Muscle of back (tissue), 11 donors: ENCODE data around the gene MINDY4B. TPM values are rescaled to one million over a fixed set of nuclear protein-coding genes. Genes with fewer than 3 reads are reported as not detected.
"Not testable (repeated sequence)": the region's sequence is repeated elsewhere in the genome, so short reads cannot be mapped to it uniquely, and the experiment has no call there.

Experiments
- DNase-seq, 3 donors: peaks; one replicate each; pipeline versions ENCODE4 v3.0.0 to v3.0.0-alpha.2; 2013
- polyA plus RNA-seq, 10 donors: library from polyadenylated mRNA; unstranded; fragments of 120-200 nt; gene quantifications; one replicate each; pipeline ENCODE4 v1.2.1, GENCODE V29; 2013; ENCODE audit not compliant: insufficient read length in 10 of 10

MINDY4B gene
- polyA plus RNA-seq, 10 donors: 0.25 to 4.9 (median 1.2) TPM; not detected in 1

DNA sequence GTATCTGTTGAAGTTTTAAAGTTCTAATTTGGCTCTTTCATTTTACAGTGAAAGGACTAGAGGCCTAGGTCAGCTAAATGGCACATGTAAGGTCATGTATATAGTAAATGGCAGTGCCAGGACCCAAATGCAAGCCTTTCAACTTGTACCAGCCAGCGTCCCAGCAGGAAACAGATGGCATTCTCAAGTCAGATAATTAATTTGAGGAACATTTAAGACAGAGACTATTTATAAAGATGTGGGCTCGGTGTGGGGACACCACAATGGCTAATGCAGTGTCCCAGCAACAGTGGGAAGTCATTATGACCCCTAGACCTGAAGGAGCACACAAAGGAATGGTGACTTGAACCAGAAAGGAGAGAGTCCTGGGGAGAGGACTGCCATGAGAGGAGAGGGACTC lies 6.1 kb downstream of the MINDY4B start:
- DNase-seq: no peak

DNA sequence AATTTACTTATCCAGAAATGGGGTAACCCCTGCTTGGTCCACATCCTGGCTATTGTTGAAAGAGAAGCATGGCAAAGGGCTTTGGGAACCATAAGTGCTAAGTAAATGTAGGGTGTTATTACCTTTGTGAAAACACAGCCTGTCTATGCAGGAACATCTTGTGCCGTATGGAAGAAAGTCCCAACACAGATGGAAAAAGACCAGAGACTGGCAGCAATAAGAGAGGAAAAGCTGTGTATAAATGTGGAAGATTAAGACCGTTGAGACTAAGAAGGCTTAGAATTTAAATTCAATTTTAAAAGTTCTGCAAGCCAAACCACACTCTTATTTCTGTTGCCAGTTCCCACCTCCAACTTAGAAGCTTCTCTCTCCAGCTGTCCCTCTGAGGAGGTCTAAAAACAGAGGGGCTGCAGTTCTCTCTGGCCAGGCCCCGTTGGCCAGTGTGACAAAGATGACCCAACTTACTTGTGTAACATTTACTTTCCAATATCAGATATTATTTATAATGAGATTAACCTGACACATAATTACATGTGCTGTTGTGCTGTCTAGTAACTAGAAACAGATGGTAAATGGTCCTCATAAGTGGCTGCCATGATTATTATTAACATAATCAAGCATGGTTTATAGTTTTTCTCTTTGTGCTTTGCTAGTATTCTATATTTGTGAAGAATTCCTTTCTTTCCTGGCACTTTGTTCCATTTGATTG lies 7.0 kb downstream of the MINDY4B start:
- DNase-seq: no peak

DNA sequence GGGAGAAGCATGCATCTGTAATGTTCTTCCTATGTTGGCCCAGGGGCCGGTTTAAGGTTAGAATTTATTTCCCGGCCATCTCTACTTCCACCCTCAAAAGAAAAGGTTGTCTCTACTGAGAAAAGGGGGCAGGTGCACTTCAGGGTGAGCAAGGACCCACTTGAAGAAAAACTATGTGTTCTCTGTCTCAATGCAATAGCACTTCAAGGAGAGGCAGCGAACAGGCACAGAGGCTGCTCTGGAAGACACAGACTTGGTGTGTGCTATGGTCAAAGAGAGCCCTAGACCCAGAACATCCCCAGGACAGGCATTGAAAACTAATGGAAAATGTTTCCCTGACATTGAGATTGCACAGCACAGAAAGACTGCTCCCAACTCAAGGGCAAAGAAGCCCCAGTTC lies 7.6 kb downstream of the MINDY4B start:
- DNase-seq: no peak

DNA sequence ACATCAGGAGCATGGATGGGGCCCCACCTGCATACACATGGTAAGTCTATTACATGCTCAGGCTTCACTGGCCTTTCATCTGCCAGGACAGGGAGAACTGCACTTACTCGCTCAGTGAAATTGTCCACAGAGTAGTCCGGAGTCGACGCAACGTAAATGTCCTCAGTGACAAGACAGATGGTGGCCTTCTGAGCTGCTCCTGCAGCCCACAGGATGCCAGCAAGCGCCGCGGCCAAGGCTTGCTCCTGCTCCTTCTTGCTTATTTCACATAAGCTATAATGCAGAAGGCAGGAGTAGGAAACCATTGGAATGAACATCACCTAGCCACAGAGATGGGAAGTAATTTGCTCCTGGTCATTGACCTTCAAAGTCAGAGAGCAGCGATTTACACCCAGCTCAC lies 14.4 kb downstream of the MINDY4B start:
- no peak for DNase-seq

DNA sequence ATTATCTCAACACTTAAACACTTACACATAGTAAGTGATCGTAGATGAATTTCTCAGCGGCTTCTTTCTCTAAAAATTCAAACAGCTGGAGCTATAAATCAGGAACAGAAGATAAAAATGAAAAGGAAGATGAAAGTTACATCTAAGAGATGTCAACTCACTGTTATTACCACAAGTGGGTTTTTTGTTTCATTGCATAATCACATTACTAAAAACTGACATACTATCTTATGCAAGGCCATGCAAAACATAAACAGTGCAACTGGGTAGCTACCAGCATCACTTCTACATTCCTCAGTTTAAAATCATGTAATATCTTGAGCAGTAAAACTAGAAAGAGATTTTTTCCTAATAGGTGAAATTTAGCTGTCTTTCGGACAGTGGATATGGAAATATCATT lies 14.9 kb downstream of the MINDY4B start:
- no peak for DNase-seq

DNA sequence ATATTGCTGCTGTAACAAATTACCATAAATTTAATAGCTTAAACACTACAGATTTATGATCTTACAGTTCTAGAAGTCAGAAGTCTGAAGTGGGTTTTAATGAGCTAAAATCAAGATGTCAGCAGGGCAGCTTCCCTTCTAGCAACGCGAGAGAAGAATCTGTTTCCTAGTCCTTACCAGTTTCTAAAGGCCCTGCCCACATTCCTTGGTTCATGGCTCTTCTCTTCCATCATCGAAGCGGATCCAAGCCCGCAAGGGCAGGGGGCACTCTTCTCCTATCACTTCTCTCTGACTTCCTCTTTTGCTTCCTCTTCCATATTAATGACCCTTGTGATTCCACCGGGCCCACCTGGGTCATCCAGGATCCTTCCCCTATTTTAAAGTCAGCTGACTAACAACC lies 16.1 kb downstream of the MINDY4B start:
- DNase-seq: no peak

DNA sequence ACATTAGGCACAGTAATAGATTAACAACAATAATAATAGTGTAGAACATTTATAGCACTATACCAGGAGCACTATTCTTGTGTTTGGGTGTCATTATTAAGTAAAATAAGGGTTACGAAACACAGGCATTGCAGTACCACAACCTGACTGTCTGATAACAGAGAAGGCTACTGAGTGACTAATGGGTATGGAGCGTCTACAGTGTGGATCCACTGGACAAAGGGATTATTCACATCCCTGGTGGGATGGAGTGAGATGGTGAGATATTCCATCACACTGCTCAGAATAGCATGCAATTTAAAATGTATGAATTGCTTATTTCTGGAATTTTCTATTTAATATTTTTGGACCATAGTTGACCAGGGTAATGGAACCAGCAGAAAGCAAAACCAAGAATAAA lies 18.2 kb downstream of the MINDY4B start:
- DNase-seq: no peak

DNA sequence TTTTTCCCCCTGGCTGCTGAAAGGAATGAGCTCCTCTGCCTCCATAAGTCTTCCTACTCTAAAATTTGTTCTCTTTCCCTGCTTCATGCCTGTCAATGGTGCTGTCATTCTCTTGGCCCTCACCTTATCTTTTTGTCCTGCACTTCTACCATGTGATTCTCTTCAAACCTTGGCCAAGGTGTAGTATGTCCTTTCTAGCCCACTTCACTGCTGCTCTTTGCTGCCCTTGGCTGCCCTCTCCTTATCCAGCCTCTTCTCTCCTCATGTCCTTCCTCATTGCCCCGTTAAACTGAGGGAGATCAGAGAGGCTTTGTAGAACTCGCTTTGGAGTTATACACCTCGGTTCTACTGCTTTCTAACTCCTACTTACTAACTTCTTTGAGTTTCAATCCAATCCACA lies 19.7 kb downstream of the MINDY4B start:
- no peak for DNase-seq

DNA sequence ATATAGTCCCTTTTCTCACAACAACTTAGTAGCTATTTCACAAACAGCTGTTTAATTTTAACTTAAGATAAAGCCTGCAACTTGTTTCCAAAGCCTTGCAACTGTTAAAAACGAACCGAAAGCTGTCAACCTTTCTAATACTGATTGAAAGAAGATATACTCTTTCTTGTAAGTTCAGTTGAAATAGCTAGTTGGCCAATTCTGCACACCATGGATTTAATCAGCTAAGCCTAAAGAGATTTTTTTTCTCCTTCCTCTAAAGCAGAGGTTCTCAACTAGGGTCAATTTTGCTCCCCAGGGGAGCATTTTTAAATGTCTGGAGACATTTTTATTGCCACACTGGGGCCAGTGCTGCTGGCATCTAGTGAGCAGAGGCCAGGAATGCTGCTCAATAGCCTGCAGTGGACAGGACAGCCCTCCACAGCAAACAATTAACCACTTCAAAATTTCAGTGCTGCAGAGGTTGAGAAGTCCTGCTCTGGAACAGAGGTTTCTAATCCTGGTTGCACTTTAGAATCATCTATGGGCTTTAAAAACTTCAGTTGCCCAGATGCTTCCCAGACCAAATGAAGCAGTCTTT lies 26.2 kb downstream of the MINDY4B start:
- DNase-seq: no peak

DNA sequence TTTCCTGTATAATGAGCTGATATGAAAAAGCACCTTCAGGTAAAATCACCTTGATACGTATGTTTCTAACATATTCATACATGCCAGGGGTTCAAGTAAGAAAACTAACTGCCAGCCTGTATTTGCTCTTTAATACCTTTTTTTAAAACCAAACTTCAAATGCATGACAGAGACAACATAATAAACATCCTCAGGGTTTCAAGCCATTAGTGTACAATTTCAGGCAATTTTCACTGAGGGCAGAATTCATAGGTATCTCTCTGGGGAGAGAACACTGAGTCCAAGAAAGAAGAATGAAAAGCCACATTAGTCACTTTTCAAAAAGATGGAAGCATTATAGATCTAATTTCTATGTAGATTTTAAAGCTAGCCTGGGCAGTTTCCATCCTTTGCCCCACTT lies 26.9 kb downstream of the MINDY4B start:
- DNase-seq: no peak

DNA sequence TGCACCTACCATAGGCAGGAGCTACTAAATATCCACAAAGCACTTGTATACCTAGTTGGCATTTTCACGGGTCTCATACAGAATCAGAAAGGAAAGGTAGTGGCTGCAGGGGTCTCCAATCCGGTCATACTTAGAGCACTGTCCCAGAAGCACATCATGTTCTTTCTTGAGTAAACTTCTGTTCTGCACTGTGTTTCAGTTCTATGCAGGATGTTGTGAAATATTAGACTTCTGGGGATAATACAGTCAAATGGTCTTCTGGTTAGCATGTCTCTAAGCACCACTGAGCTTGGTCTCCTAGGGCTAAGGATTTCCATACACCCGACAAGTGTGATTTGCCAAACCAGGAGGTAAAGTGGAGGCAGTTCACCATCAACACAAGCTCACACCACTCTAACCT lies 27.9 kb downstream of the MINDY4B start:
- DNase-seq: no peak

DNA sequence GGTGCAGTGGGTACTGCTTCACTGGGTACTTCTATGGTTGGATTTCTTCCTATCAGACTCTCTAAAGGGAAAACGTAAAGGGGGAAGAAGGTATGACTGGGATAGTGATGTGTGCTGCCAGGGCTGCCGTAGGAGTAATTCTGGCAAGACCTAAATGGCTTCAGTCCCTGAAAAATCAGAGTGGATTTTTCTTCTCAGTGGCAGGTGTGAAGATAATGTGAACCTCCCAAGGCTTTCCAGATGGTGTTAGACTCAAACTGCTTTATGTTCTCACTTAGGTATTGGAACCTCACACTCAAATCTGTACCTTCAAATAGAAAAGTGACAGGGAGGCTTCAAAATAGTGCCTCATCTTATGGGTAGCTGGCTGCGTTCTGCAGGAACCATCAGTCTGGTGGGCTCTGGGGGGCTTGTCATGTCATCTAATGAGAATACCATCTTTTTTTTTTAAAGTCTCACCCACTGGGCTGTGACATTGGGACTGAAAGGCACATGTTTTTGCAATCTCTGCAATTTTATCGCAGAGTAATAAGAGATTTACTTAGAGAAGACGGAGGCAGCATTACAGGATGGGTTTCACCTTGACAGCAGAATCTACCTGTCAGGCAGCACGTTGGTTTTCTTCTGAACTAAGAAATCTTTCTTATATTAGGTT lies 28.5 kb downstream of the MINDY4B start:
- DNase-seq: no peak

DNA sequence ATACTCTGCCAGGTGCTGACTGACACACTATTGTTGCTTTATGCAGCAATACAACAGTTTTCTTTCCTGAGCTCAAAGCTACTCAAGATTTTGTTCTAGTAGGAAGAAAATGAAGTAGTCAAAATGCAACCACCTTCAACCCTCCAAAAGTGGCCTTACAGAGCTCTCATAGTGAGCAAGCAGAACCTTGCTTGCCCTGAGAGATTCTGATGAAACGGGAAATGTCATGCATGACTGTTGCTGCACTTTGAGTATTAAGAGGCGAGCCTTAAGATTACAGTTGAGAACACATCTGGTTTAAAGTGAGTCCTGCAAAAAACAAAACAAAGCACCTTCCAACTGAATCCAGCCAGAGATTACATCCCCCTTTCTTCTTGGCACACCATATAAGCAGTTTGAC lies 29.7 kb downstream of the MINDY4B start:
- DNase-seq: peak in 1 of 3 donors; percentile 32

DNA sequence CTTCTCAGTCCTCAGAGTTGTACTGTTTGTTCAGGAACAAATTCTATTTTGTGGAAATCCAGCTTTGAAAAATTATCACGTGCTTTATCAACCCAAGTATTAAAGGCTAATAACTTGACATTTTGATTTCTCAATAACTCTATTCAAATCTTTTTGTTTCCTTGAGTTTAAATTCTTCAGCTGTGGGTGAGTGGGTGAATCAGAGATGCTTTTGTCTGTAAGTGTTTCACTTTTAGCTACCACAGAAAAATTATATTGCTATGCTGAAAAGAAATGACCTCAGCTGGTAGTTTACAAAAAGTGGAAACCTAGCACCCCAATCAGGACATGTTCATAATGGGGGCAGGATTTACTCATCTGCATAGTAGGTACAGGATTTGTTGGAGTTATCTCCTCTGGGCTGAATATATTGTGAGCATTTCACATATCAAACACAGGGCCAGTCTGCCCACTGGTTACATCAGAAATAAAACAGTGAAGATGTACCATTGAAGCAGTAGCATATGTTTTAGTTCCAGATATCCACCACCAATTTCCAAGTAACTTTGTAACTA lies 30.5 kb downstream of the MINDY4B start:
- DNase-seq: no peak

DNA sequence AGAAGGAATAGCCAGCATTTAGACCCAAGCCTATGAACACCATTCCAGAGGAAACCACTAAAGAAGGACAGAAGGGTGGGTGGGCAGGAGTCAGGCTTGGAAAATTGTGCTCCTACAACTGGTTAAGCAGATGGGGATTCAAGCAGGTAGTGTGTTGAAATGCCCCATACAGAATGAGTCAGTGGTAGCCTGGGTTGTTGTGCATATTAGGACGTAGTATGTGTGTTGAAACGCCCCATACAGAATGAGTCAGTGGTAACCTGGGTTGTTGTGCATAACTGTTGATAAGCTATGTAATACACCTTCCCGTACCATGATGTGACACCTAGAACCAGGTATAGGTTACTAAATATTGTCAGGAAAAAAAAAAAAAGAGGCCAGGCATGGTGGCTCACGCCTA lies 34.0 kb downstream of the MINDY4B start:
- no peak for DNase-seq

DNA sequence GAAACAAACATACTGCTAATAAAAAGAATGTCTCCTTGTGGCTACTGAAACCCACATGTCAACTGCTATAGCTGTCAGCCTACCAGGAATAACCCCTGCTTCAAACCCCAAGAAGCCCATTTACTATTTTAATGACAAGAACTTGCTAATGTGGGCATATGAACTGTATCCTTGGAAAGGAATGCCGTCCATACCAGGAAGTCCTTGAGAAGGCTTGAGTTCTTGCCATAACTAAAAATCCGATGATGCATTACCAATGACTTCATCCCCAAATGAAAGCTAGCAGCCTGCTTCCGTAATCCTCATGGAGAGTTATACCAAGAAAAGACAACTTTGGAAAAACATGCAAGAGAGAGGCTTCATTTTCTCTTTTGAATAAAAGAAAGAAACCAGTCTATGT lies 34.8 kb downstream of the MINDY4B start:
- peak; percentile 26 to 47 (median 28) for DNase-seq

DNA sequence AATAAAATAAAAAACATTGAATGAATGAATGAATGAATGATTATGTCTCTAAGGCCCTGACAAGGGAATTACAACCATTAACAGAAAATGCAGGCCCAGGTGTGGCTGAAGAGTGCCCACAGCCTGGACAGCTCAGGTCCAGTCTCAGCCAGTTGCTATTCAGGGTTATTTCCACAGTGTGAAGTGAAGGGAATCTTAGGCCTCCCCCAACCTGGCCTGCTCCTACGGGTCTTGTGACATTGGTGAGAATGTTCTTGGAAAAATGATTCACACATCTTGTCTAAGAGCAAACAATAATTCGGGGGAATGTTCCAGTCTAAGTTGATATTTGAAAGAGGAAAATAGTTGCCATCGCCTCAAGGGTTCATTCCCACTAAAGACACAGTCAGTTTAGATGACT lies 37.0 kb downstream of the MINDY4B start:
- DNase-seq: no peak

DNA sequence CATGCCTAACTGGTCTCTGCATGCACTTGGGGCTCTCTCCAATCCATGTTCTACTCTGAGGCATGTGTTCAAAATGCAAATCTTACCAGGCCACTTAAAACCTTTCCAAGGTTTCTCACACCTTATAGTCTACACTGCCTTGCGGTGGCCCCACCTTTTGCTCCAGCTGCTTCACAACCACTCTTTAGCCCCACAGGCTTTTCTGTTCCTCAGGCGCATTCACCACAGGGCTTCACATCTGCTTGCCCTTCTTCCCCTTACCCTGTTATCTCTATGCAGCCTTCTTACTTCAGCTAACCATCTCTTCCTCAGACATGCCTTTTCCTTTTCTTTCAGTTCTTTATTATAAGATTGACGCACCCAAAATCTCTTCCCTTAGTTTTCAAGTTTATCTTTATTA lies 37.8 kb downstream of the MINDY4B start:
- DNase-seq: no peak

DNA sequence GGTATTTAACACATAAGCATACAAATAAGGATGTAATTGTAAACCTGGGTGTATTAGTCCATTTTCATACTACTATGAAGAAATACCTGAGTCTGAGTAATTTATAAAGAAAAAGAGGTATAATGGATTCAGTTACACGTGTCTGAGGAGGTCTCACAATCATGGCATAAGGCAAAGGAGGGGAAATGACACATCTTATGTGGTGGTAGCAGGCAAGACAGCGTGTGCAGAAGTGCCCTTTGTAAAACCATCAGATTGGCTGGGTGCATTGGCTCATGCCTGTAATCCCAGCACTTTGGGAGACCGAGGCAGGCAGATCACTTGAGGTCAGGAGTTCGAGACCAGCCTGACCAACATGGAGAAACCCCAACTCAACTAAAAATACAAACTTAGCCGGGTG lies 41.3 kb downstream of the MINDY4B start:
- not testable (repeated sequence) for DNase-seq

DNA sequence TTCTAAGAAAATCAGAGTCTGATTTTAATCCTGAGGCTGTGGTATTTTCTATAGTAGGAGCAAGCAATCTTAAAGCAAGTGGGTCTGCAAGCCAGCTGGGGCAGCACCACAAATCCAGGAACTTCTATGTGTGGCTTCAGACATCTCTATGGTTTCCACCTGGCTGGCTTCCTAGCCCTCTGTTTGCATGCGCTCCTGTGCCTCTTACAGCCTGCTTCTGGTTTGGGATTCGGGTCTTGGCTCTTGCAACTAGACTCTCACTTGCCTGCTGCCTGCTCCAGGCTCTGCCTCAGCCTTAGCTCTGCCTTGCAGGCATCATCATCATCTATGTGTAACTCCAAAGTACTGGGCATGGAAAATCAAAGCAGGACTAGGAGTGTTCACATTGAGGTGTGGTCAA lies 43.4 kb downstream of the MINDY4B start:
- no peak for DNase-seq

DNA sequence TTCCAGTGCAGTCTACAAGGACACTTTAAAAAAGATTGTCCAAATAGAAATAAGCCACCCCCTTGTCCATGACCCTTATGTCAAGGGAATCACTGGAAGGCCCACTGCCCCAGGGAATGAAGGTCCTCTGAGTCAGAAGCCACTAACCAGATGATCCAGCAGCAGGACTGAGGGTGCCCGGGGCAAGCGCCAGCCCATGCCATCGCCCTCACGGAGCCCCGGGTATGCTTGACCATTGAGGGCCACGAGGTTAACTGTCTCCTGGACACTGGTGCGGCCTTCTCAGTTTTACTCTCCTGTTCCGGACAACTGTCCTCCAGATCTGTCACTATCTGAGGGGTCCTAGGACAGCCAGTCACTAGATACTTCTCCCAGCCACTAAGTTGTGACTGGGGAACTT lies 47.3 kb downstream of the MINDY4B start:
- DNase-seq: not testable (repeated sequence)

DNA sequence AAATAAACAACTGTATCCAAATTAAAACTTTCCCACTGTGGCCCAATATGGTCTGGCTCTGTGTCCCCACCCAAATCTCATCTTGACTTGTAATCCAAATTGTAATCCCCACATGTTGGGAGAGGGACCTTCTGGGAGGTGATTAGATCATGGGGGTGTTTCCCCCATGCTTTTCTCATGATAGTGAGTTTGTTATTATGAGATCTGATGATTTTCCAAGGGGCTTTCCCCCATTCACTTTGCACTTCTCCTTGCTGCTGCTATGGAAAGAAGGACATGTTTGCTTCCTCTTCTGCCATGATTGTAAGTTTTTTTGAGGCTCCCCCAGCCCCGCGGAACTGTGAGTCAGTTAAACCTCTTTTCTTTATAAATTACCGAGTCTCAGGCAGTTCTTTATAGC lies 55.0 kb downstream of the MINDY4B start:
- DNase-seq: no peak

DNA sequence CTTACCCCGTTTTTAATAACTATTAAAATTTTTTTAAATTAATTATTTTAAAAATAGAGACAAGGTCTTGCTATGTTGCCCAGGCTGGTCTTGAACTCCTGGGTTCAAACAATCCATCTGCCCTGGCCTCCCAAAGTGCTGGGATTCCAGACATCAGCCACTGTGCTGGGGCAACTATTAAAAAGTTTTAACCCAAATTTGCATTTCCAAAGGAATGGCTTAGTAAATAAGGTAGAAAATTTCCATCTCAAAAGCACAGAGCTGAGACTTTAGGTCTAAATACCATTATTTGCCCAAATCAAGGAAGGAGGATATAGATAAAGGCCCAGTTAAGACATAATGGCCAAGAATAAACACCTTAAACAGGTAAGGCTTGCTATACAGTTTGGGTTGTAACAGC lies 56.4 kb downstream of the MINDY4B start:
- DNase-seq: no peak
